ENCODE data around the gene TP53AIP1. TPM values are rescaled to one million over a fixed set of nuclear protein-coding genes. Genes with fewer than 3 reads are reported as not detected.

The TP53AIP1 gene
- total RNA-seq, 1 donor from 2014 or later = not detected

DNA sequence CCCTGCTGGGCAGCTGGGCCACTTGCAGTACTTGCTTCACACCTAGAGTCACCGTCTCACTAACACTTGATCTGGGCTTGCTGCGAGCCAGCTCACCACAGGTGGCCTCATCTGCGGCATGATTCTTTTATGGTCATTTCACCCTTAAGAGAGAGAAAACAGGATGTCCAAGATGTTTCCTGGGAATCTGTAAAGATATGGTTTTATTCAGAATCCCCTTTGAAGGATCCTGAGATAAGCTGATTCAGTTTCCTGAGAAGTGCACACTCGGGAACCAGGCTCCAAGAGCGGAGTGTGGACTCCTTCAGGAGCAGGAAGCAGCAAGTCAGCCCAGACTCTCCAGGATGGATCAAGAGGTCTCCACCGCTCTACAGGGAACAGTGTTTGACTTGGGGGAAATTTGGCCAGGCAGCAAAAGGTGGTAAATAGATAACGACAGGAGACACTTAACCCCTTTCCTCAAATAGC, 21.8 kb upstream of the TP53AIP1 start:
- no peaks in the 10 kb centered on the region for H3K27me3 ChIP-seq
- H3F3A ChIP-seq (ENCODE audit: low read depth) = no peaks in the 10 kb centered on the region
- Mint-ChIP-seq H3K27ac (no peak overlapping the region), H3K36me3 (peaks cover 16% of the 10 kb centered on the region), H3K27me3 (ENCODE audit: insufficient read depth, low read depth) (no peaks in the 10 kb centered on the region), H3K9me3 (no peaks in the 10 kb centered on the region), H3K4me1 (peaks cover 18% of the 10 kb centered on the region), H3K4me3 (no peak overlapping the region)
- no peak overlapping the region for H2AFZ ChIP-seq (replicated peaks)
- no peaks in the 10 kb centered on the region for H3K9me3 ChIP-seq (ENCODE audit: low read depth)
- H3K79me2 ChIP-seq (ENCODE audit: low read depth) = no peaks in the 10 kb centered on the region
- no peak overlapping the region for H3K27ac ChIP-seq
- no peak overlapping the region for H3K4me3 ChIP-seq
- no peak for DNase-seq (ENCODE audit: low spot score)
- H3K4me1 ChIP-seq = no peaks in the 10 kb centered on the region
- H3K9ac ChIP-seq = no peak overlapping the region
- H3K4me2 ChIP-seq = no peak overlapping the region
- no peaks in the 10 kb centered on the region for H3K36me3 ChIP-seq
- TF ChIP-seq, protein P1, sequence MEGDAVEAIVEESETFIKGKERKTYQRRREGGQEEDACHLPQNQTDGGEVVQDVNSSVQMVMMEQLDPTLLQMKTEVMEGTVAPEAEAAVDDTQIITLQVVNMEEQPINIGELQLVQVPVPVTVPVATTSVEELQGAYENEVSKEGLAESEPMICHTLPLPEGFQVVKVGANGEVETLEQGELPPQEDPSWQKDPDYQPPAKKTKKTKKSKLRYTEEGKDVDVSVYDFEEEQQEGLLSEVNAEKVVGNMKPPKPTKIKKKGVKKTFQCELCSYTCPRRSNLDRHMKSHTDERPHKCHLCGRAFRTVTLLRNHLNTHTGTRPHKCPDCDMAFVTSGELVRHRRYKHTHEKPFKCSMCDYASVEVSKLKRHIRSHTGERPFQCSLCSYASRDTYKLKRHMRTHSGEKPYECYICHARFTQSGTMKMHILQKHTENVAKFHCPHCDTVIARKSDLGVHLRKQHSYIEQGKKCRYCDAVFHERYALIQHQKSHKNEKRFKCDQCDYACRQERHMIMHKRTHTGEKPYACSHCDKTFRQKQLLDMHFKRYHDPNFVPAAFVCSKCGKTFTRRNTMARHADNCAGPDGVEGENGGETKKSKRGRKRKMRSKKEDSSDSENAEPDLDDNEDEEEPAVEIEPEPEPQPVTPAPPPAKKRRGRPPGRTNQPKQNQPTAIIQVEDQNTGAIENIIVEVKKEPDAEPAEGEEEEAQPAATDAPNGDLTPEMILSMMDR (IDR thresholded peaks at IDR 0.05) = no peak
- H4K20me1 ChIP-seq (ENCODE audit: low read depth) = no peaks in the 10 kb centered on the region

DNA sequence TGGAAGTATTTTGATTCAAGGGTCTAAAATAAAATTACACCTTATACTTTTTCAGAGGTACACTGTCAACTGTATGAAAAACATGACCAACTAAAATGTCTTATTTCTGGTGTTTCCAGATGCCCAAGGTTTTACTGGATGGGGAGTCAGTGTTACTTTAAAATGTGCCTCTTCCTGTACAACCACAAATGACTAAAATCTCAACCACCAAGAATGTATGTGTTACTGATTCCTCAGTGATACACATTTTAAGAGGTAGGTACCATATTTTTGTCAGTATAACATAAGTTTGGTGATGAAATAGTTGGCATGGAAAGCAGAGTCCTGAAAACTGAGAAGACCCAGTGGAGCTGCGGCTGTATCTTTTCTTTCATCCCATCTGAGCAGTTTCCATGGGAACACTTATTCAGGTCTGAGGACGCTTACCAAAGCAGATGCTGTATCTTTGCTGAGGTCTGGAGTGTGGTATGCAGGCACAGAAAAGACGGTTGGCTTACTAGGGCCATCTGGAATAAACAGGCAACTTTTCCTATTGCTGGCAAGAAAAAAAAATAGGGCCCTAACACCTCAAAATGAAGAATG, 21.2 kb upstream of the TP53AIP1 start:
- Histone ChIP-seq H3K4me2 (no peak overlapping the region), H2AFZ (replicated peaks) (no peak overlapping the region), H3K79me2 (ENCODE audit: low read depth) (no peaks in the 10 kb centered on the region), H3K4me3 (no peak overlapping the region), H3K9me3 (ENCODE audit: low read depth) (no peaks in the 10 kb centered on the region), H4K20me1 (ENCODE audit: low read depth) (no peaks in the 10 kb centered on the region), H3K9ac (no peak overlapping the region), H3F3A (ENCODE audit: low read depth) (no peaks in the 10 kb centered on the region), H3K27me3 (no peaks in the 10 kb centered on the region), H3K4me1 (no peaks in the 10 kb centered on the region), H3K36me3 (no peaks in the 10 kb centered on the region), H3K27ac (no peak overlapping the region)
- Mint-ChIP-seq H3K36me3 (peaks cover 18% of the 10 kb centered on the region), H3K27me3 (ENCODE audit: insufficient read depth, low read depth) (peaks cover 3% of the 10 kb centered on the region), H3K27ac (no peak overlapping the region), H3K9me3 (no peaks in the 10 kb centered on the region), H3K4me1 (peaks cover 18% of the 10 kb centered on the region), H3K4me3 (no peak overlapping the region)
- DNase-seq (ENCODE audit: low spot score) = peak; percentile 18
- TF ChIP-seq, protein P1 (IDR thresholded peaks at IDR 0.05) = no peak
- TF ChIP-seq EZH2phosphoT487 (IDR thresholded peaks at IDR 0.05) (no peak), EZH2 (IDR thresholded peaks at IDR 0.05) (no peak)

DNA sequence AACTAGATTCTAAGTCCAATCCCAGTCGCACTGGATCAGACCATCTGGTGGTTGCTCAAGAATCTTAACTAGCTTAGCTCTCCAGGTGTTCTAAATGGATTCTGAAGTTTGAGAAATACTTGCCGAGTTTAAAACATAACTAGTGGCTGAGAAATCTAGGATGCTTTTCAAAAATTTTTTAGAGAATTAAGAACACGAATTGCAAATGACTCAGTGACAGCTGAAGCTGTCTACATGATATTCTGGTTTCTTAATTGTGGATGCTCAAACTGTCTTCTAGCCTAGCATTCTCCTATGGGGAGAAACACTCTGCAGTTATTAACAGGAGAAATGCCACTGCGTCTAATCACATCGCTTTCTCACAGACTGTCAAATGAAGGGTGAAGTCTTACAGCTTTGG, 20.2 kb upstream of the TP53AIP1 start:
- H3K79me2 ChIP-seq (ENCODE audit: low read depth) = no peaks in the 10 kb centered on the region
- no peak overlapping the region for H3K9ac ChIP-seq
- no peak overlapping the region for H3K4me3 ChIP-seq
- no peaks in the 10 kb centered on the region for H4K20me1 ChIP-seq (ENCODE audit: low read depth)
- H3K27ac ChIP-seq = no peak overlapping the region
- Mint-ChIP-seq H3K36me3 (peaks cover 14% of the 10 kb centered on the region), H3K27me3 (ENCODE audit: insufficient read depth, low read depth) (peaks cover 5% of the 10 kb centered on the region), H3K9me3 (no peaks in the 10 kb centered on the region), H3K4me3 (no peak overlapping the region), H3K27ac (no peak overlapping the region), H3K4me1 (peaks cover 18% of the 10 kb centered on the region)
- TF ChIP-seq EZH2 (IDR thresholded peaks at IDR 0.05) = no peak
- TF ChIP-seq, protein P1 (IDR thresholded peaks at IDR 0.05) = no peak
- no peak for TF ChIP-seq EZH2phosphoT487 (IDR thresholded peaks at IDR 0.05)
- H3K4me1 ChIP-seq = no peaks in the 10 kb centered on the region
- H3K27me3 ChIP-seq = no peaks in the 10 kb centered on the region
- no peak overlapping the region for H2AFZ ChIP-seq (replicated peaks)
- no peaks in the 10 kb centered on the region for H3K36me3 ChIP-seq
- DNase-seq (ENCODE audit: low spot score) = no peak
- no peaks in the 10 kb centered on the region for H3F3A ChIP-seq (ENCODE audit: low read depth)
- no peaks in the 10 kb centered on the region for H3K9me3 ChIP-seq (ENCODE audit: low read depth)
- H3K4me2 ChIP-seq = no peak overlapping the region
